KMS-11 (cell line): ENCODE measurements around the gene TICRR.

Experiments
- H2AFZ ChIP-seq: fragments of 200-600 bp; sonication (generic); 2 replicates; pipeline ENCODE4 v1.6.1; 2016; ENCODE audit warnings: antibody characterized with exemption, mixed run types, low read depth
- H3K27ac ChIP-seq: fragments of 200-600 bp; sonication (generic); 2 replicates; pipeline ENCODE4 v1.6.1; 2016; ENCODE audit warnings: mild to moderate bottlenecking, mixed run types
- H3K27me3 ChIP-seq: fragments of 200-600 bp; sonication (generic); 2 replicates; pipeline ENCODE4 v1.6.1; 2017; ENCODE audit warnings: mild to moderate bottlenecking, low read depth, mixed run types, moderate library complexity; ENCODE audit not compliant: insufficient read depth
- H3K36me3 ChIP-seq: fragments of 200-600 bp; sonication (generic); 2 replicates; pipeline ENCODE4 v1.6.1; 2017; ENCODE audit warnings: mild to moderate bottlenecking, mixed run types; ENCODE audit not compliant: insufficient read depth
- H3K4me1 ChIP-seq: fragments of 200-600 bp; sonication (generic); 2 replicates; pipeline ENCODE4 v1.6.1; 2016; ENCODE audit warnings: mild to moderate bottlenecking, low read depth, mixed run types; ENCODE audit not compliant: poor library complexity, severe bottlenecking
- H3K4me2 ChIP-seq: fragments of 200-600 bp; sonication (generic); 2 replicates; pipeline ENCODE4 v1.7.0; 2016; ENCODE audit warnings: mild to moderate bottlenecking, mixed run types
- H3K4me3 ChIP-seq: fragments of 200-600 bp; sonication (generic); IDR thresholded peaks from 2 replicates; pipeline ENCODE4 v1.6.1; 2017; ENCODE audit warnings: low read depth, low read length, mixed read lengths; ENCODE audit not compliant: insufficient read depth
- H3K79me2 ChIP-seq: fragments of 200-600 bp; sonication (generic); 2 replicates; pipeline ENCODE4 v1.6.1; 2016; ENCODE audit warnings: low read depth, mixed run types; ENCODE audit not compliant: insufficient read depth
- H3K9ac ChIP-seq: fragments of 200-600 bp; sonication (generic); 2 replicates; pipeline ENCODE4 v1.6.1; 2016; ENCODE audit warnings: mild to moderate bottlenecking, mixed run types
- H4K20me1 ChIP-seq: fragments of 200-600 bp; sonication (generic); 2 replicates; pipeline ENCODE4 v1.6.1; 2016; ENCODE audit warnings: mild to moderate bottlenecking, mixed run types; ENCODE audit not compliant: insufficient read depth
- TF ChIP-seq, protein P1 (sequence below): fragments of 200-600 bp; sonication (generic); conservative IDR thresholded peaks from 2 replicates; pipeline ENCODE4 v1.6.1; 2017; ENCODE audit warnings: low read depth, mild to moderate bottlenecking, antibody characterized with exemption, low read length, moderate library complexity, mixed read lengths

TICRR gene

DNA sequence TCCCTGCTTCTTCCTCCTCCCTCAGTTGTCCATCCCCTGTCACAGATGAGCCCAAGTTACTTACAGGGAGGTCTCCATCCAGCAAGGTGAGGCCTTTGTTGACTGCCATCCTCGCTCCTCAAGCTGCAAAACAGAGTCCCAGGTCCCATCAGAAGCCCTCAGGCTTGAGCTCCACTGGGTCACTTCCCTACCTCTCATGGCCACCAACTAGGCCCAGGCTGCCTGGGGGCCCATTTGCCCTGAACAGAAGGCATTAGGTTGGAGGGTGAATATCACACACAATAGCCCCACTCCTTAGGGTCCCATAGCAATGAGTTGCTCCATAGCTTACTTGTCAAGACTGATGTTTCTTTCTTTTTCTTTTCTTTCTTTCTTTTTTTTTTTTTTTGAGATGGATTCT, 102.1 kb downstream of the TICRR start:
- Histone ChIP-seq H3K9ac (no peak overlapping the region), H2AFZ (no peak overlapping the region), H3K4me3 (no peak overlapping the region), H3K4me2 (no peak overlapping the region), H3K36me3 (no peaks in the 10 kb centered on the region), H3K27ac (no peak overlapping the region), H3K4me1 (no peaks in the 10 kb centered on the region), H3K27me3 (no peaks in the 10 kb centered on the region), H4K20me1 (no peaks in the 10 kb centered on the region), H3K79me2 (no peaks in the 10 kb centered on the region)
- TF ChIP-seq, protein P1, sequence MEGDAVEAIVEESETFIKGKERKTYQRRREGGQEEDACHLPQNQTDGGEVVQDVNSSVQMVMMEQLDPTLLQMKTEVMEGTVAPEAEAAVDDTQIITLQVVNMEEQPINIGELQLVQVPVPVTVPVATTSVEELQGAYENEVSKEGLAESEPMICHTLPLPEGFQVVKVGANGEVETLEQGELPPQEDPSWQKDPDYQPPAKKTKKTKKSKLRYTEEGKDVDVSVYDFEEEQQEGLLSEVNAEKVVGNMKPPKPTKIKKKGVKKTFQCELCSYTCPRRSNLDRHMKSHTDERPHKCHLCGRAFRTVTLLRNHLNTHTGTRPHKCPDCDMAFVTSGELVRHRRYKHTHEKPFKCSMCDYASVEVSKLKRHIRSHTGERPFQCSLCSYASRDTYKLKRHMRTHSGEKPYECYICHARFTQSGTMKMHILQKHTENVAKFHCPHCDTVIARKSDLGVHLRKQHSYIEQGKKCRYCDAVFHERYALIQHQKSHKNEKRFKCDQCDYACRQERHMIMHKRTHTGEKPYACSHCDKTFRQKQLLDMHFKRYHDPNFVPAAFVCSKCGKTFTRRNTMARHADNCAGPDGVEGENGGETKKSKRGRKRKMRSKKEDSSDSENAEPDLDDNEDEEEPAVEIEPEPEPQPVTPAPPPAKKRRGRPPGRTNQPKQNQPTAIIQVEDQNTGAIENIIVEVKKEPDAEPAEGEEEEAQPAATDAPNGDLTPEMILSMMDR, result no peak
